ENCODE measurements around the gene DCDC2.

The DCDC2 gene

GRCh38 chr6:24139639-24140038 is 218.2 kb downstream of the DCDC2 start:
- no peak for DNase-seq

GRCh38 chr6:24139080-24139479 is 218.8 kb downstream of the DCDC2 start:
- DNase-seq: no peak

DNA sequence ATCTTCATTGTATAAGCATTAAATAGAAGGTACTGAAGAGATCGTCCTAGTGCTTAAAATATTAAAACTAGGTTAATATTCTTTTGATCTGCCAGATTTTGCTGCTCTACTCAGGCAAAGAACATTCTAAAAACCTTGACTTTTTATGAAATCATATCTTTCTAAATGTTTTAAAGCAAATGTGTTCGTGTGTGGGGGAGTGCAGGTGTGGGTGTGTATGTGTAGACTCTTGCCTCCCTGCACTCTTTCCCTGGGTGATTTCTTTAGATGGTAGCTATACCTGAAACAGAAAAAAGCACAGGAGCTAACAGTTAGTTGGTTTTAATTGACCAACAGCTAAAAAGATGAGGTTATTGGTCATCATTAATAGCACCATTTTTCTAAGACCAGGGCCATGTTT is 226.1 kb downstream of the DCDC2 start:
- DNase-seq: no peak

DNA sequence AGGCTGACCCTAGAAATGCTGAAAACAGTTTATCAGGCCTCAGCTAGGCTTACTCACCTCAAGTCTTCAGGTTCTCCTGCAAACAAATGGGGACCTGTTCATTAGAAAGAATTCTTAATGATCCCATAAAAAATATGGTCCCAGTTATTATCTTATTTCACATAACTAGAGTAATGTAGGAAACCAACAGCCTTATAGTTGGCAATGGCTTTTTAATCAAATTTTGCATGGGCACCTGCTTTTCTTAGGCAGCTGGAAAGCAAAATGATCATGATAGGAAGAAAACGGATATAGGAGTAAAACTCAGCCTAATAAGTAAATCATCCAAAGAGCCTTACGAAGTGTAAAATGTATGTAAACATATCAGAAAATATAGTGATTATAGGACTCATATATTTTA is 230.5 kb downstream of the DCDC2 start:
- no peak for DNase-seq

DNA sequence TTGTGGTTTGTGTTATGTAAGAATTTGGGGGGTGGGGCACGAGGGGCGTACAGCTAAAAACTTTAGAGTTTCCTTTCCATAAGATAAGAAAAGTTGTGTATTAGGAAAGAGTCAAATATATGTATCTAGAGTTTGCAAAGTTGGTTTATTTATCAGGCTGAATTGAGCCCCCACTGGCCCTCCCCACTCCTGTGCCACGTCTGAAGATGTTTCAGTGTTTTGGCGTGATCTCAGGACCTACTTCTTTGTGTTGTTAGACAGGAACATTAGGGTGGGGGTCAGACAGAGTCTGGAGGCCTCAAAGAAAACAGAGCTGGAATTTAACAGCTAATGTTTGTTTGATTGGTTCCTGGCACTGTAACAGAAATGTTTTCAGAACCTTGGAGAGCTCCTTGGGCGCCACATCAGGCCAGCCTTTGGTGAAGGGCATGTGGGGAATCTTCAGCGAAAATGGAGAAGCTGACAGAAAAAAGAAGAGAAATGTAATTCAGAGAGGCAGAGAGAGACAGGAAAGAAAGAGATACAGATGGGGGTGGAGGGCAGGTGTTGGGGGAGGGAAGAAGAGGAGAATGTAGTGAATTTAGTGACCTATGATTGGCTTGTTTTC is 231.2 kb downstream of the DCDC2 start:
- no peak for DNase-seq

DNA sequence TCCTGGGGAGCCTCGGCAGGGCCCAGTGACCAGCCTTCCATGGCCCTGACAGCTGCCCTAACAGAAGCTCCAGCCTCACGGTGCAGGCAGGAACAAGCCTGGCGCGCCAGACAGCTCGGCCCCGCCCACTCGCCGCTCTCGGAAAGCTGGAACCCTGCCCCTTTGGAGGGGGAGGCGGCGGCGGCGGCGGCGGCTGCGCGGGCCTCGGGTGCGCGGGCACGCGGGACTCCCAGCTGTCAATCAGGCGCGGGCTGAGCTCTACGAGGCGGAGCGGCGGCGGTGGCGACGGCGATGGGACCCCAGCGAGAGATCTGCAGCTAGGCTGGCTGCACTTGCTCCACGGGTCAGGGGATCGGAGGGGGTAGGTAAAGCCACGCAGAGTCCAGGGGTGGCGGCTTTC is 231.9 kb downstream of the DCDC2 start, which contains the start of gene NRSN1:
NRSN1 (plus strand) TSS at position 236 of the 400 bp plus-strand sequence. CDS start 8,113 bp downstream, outside the sequence.
- DNase-seq: no peak

GRCh38 chr6:24122139-24122538 is 235.7 kb downstream of the DCDC2 start:
- no peak for DNase-seq

Measured in GOT3 (cell line).